Forelimb muscle (tissue), 1 donor: Measurements from ENCODE around the gene RNF208. TPM values are rescaled to one million over a fixed set of nuclear protein-coding genes. Genes with fewer than 3 reads are reported as not detected.
"Not testable (repeated sequence)": the region's sequence is repeated elsewhere in the genome, so short reads cannot be mapped to it uniquely, and the experiment has no call there.

Experiments used
- DNase-seq: peaks from one replicate; pipeline ENCODE4 v3.0.0-alpha.2; 2013; ENCODE audit warnings: low read depth
- polyA plus RNA-seq: library from polyadenylated mRNA; unstranded; fragments of 120-200 nt; gene quantifications from one replicate; pipeline ENCODE4 v1.2.1, GENCODE V29; 2013; ENCODE audit not compliant: insufficient read length

The RNF208 gene
- polyA plus RNA-seq, 1 donor, result 2.5 TPM

- no peak for DNase-seq
Measured at GRCh38 chr9:137240318-137240840, 18.3 kb upstream of the RNF208 start.

- not testable (repeated sequence) for DNase-seq
Measured at GRCh38 chr9:137239541-137240200, 17.6 kb upstream of the RNF208 start.

- DNase-seq, result no peak
Measured at GRCh38 chr9:137237759-137238726, 16.0 kb upstream of the RNF208 start.

- no peak for DNase-seq
Measured at GRCh38 chr9:137236936-137237421, 14.9 kb upstream of the RNF208 start.

GRCh38 chr9:137236238-137236935 lies 14.3 kb upstream of the RNF208 start:
- no peak for DNase-seq

GRCh38 chr9:137235424-137236237 lies 13.6 kb upstream of the RNF208 start:
- no peak for DNase-seq

GRCh38 chr9:137234758-137235423 lies 12.9 kb upstream of the RNF208 start:
- no peak for DNase-seq

GRCh38 chr9:137234055-137234697 lies 12.1 kb upstream of the RNF208 start:
- no peak for DNase-seq

- no peak for DNase-seq
Measured at GRCh38 chr9:137233143-137233980, 11.3 kb upstream of the RNF208 start.

- DNase-seq, result no peak
Measured at GRCh38 chr9:137232510-137232909, 10.5 kb upstream of the RNF208 start.

- DNase-seq, result no peak
Measured at GRCh38 chr9:137232101-137232500, 10.1 kb upstream of the RNF208 start.

- DNase-seq, result no peak
Measured at GRCh38 chr9:137231372-137232039, 9.5 kb upstream of the RNF208 start.

GRCh38 chr9:137230705-137231371 lies 8.8 kb upstream of the RNF208 start, which contains the start of gene SLC34A3:
Gene SLC34A3, plus strand, starts transcription at chr9:137230901. Its CDS starts 802 bp downstream, at chr9:137231703.
- DNase-seq, result no peak

- DNase-seq, result no peak
Measured at GRCh38 chr9:137229903-137230704, 8.1 kb upstream of the RNF208 start.

- DNase-seq, result no peak
Measured at GRCh38 chr9:137228968-137229896, 7.2 kb upstream of the RNF208 start.

GRCh38 chr9:137228506-137228967 lies 6.5 kb upstream of the RNF208 start:
- no peak for DNase-seq
